Kidney (tissue), 14 donors: Measurements from ENCODE around the gene PSAPL1. TPM values are rescaled to one million over a fixed set of nuclear protein-coding genes. Genes with fewer than 3 reads are reported as not detected.

Experiments
- DNase-seq, 5 donors: peaks; one replicate each; pipeline ENCODE4 v3.0.0-alpha.2; 2013 to 2020
- FAIRE-seq: peaks from 2 replicates; lab custom pipeline; 2012; peaks lifted over from hg19 to GRCh38; lab: Jason Lieb, UNC
- H3K27ac ChIP-seq, 2 donors: one replicate each; pipeline ENCODE4 v1.7.0; 2013; ENCODE audit warnings: low read depth in 2 of 2, low read length in 2 of 2, inconsistent platforms in 1 of 2
- H3K27me3 ChIP-seq: one replicate; pipeline ENCODE4 v1.7.1; 2013; ENCODE audit warnings: low read length, inconsistent platforms; ENCODE audit not compliant: control insufficient read depth, insufficient read depth
- H3K36me3 ChIP-seq, 3 donors: one replicate each; pipeline versions ENCODE4 v1.7.0 to v1.7.1; 2013; ENCODE audit warnings: low read length in 3 of 3, control low read depth in 1 of 3, inconsistent platforms in 1 of 3; ENCODE audit not compliant: insufficient read depth in 3 of 3, control insufficient read depth in 2 of 3
- H3K4me1 ChIP-seq, 3 donors: one replicate each; pipeline versions ENCODE4 v1.7.0 to v1.7.1; 2013; ENCODE audit warnings: low read length in 3 of 3, inconsistent platforms in 1 of 3, low read depth in 1 of 3; ENCODE audit not compliant: control insufficient read depth in 2 of 3, insufficient read depth in 2 of 3
- H3K4me3 ChIP-seq, 3 donors: one replicate each; pipeline versions ENCODE4 v1.7.0 to v1.8.1; 2013; ENCODE audit warnings: low read length in 3 of 3, control low read depth in 1 of 3, inconsistent platforms in 1 of 3
- H3K9ac ChIP-seq, 3 donors: one replicate each; pipeline versions ENCODE4 v1.7.0 to v1.7.1; 2013; ENCODE audit warnings: low read length in 3 of 3, control low read depth in 1 of 3, inconsistent platforms in 1 of 3
- H3K9me3 ChIP-seq, 3 donors: one replicate each; pipeline versions ENCODE4 v1.7.0 to v1.7.1; 2013; ENCODE audit warnings: low read length in 3 of 3, control low read depth in 1 of 3, inconsistent platforms in 1 of 3; ENCODE audit not compliant: control insufficient read depth in 2 of 3, insufficient read depth in 1 of 3
- intact Hi-C: fragments of 100-400 bp; cut with DNase I; formaldehyde crosslinking; loops from one replicate; pipeline ENCODE4 v1.11.1; 2022
- polyA plus RNA-seq: library from polyadenylated mRNA; stranded (reverse); fragments of 350-450 nt; fragmentation: Illumina TruSeq; extraction: RNeasy Lipid Tissue Mini Kit (QIAGEN cat#74804); gene quantifications from one replicate; pipeline ENCODE4 v1.2.3, GENCODE V29; 2014; ENCODE audit warnings: low read depth, low replicate concordance; ENCODE audit not compliant: insufficient read depth
- total RNA-seq: library from RNA; stranded (reverse); fragmentation: NEBNext Ultra II Directional; extraction: Animal tissue kit (Norgen Biotek cat#: 25700); gene quantifications from one replicate; pipeline ENCODE4 v1.2.1, GENCODE V29; 2021
- TF ChIP-seq, protein P1 (sequence below): IDR thresholded peaks from 3 replicates; pipeline ENCODE4 v1.5.1; 2012; ENCODE audit warnings: mild to moderate bottlenecking, moderate library complexity, borderline replicate concordance; ENCODE audit not compliant: insufficient read depth; ENCODE audit errors: extremely low read depth
- donor health status: control.
- donor health status: control.
- donor health status: control.
- donor health status: control.
- donor health status: control.
- donor health status: DM: yes; HTN: yes; CAD: no.
- donor health status: Normal renal cell carcinoma (clear cell type).

PSAPL1 gene
- total and polyA plus RNA-seq, 2 donors from 2014 or later = not detected

DNA sequence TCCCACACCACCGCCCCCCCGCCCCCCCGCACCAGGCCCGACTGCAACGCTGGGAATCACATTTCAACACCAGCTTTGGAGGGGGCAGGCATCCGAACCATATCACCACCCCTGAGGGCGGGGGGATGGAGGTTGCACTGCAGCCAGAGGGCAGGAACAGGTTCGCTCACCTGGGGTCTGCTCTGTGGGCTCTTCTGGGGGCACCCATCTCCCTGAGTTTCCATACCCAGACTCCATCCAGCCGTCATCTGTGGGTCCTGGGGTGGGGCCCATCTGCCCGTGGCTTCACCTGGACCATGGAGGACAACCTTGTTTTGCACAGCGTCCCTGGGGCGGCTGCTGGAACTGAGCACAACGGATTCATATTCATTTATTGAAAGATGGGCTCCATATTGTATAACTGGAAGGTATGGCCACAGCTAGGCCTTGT lies 6.9 kb downstream of the PSAPL1 start:
- intact Hi-C loops = no loop called here
- H3K36me3 ChIP-seq = no peaks in the 10 kb centered on the region
- H3K9ac ChIP-seq = no peak overlapping the region
- TF ChIP-seq, protein P1, sequence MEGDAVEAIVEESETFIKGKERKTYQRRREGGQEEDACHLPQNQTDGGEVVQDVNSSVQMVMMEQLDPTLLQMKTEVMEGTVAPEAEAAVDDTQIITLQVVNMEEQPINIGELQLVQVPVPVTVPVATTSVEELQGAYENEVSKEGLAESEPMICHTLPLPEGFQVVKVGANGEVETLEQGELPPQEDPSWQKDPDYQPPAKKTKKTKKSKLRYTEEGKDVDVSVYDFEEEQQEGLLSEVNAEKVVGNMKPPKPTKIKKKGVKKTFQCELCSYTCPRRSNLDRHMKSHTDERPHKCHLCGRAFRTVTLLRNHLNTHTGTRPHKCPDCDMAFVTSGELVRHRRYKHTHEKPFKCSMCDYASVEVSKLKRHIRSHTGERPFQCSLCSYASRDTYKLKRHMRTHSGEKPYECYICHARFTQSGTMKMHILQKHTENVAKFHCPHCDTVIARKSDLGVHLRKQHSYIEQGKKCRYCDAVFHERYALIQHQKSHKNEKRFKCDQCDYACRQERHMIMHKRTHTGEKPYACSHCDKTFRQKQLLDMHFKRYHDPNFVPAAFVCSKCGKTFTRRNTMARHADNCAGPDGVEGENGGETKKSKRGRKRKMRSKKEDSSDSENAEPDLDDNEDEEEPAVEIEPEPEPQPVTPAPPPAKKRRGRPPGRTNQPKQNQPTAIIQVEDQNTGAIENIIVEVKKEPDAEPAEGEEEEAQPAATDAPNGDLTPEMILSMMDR = no peak
- FAIRE-seq (no peak), DNase-seq (peak in 2 of 5 donors; percentile 41 to 58)
- H3K4me3 ChIP-seq = no peak overlapping the region
- H3K27me3 ChIP-seq = no peaks in the 10 kb centered on the region
- H3K4me1 ChIP-seq = no peaks in the 10 kb centered on the region
- no peak overlapping the region for H3K27ac ChIP-seq
- no peaks in the 10 kb centered on the region for H3K9me3 ChIP-seq

DNA sequence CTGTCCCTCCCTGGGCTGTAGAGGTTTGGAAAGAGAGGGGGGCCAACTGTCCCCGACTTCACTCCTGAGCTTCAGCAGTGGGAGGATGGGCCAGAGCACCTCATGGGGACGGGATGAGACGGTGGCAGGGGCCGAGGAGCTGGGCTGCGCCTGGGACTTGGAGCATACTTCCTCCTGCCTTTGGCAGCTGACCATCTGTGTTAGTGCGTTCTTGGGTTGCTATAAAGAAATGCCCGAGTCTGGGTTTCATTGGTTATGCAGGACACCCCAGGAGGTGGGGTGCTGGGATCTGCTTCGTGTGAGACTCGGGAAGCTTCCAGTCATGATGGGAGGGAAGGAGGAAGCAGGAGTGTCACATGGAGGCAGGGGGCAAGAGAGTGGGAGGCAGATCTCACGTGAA lies 7.4 kb downstream of the PSAPL1 start:
- H3K4me1 ChIP-seq = no peaks in the 10 kb centered on the region
- no peak overlapping the region for H3K4me3 ChIP-seq
- intact Hi-C loops = no loop called here
- TF ChIP-seq, protein P1 = no peak
- H3K27me3 ChIP-seq = no peaks in the 10 kb centered on the region
- H3K27ac ChIP-seq = no peak overlapping the region
- no peak for FAIRE-seq
- H3K36me3 ChIP-seq = no peaks in the 10 kb centered on the region
- H3K9me3 ChIP-seq = no peaks in the 10 kb centered on the region
- DNase-seq = peak in 1 of 5 donors; percentile 21
- no peak overlapping the region for H3K9ac ChIP-seq

DNA sequence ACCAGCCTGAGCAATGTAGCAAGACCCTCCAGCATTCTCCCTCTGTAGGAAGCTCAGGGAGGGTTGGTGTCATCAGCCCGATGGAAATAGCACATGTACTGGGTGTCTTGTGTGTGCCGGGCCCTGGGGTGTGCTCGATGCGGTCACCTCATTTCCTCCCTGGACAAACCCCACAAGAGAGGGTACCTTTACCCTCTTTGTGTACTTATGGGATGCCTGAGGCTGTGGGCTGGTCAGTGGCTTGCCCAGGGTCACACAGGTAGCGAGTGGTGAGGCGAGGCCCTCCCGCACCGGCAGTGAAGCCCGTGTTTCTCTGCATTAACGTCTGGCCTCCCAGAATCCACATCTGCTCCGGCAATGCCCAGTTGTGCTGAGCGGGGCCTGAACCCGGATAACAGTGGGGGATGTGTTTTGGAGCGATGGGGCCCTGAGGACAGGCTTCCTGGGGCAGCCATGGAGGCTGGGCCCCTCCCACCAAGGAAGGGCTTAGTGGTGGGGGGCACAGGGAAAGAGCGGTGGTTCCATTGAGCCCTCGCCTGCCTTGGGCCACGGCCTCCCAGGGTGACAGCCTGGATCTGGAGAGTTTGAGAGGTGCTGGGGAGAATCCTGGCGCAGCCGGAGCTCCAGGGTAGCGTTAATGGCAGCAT lies 8.1 kb downstream of the PSAPL1 start:
- DNase-seq (peak in 2 of 5 donors; percentile 28 to 34), FAIRE-seq (no peak)
- Histone ChIP-seq H3K36me3 (no peaks in the 10 kb centered on the region), H3K27ac (no peak overlapping the region), H3K4me3 (no peak overlapping the region), H3K9me3 (no peaks in the 10 kb centered on the region), H3K4me1 (no peaks in the 10 kb centered on the region), H3K27me3 (no peaks in the 10 kb centered on the region), H3K9ac (no peak overlapping the region)
- intact Hi-C loops = no loop called here
- TF ChIP-seq, protein P1 = no peak
